NCI-H2227 (cell line): ENCODE results near the gene RASA1.

Experiments used
- DNase-seq: peaks from one replicate; lab custom pipeline; 2025; ENCODE audit not compliant: unreplicated experiment; lab: John Stamatoyannopoulos, UW

The RASA1 gene

GRCh38 chr5:87438231-87438630 is 170.5 kb downstream of the RASA1 start:
- no peak for DNase-seq
